PC-9 (cell line): ENCODE measurements around the gene JMJD8.

Experiments
- CTCF ChIP-seq: fragments of 200-600 bp; sonication (generic); conservative IDR thresholded peaks from 2 replicates; pipeline ENCODE4 v1.6.1; 2017; ENCODE audit warnings: mixed run types, antibody characterized with exemption, mild to moderate bottlenecking, moderate library complexity
- EZH2 ChIP-seq: fragments of 200-600 bp; sonication (generic); IDR thresholded peaks from 2 replicates; pipeline ENCODE4 v1.8.0; 2017; ENCODE audit warnings: antibody characterized with exemption, low read depth

GRCh38 chr16:661184-661821 lies 22.8 kb downstream of the JMJD8 start:
- TF ChIP-seq EZH2 (no peak), CTCF (no peak; the same call in 1 of the 2 replicates)
